ENCODE results near the gene WDR87. TPM values are rescaled to one million over a fixed set of nuclear protein-coding genes. Genes with fewer than 3 reads are reported as not detected.

WDR87 gene
- total RNA-seq, 1 experiment from 2014 or later: not detected

DNA sequence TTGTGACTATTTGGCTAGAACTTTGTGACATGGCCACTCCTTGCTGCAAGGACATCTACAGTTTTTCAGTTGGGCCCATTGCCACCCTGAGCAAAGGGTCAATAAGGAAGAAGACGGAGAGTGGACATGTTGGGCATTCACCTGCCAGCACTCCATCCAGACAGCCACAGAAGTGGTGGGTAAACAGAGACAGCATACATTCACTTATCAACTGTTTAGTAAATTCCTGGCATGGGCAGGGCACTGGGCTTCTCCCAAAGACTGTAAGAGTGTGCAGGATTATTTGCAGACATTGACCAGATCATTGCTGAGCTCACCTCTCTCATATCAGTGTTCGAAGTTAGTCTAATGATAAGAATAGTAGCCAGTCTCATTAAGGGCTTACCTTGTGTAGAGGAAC, 29.8 kb upstream of the WDR87 start:
- H3K9me3 ChIP-seq (ENCODE audit: insufficient read depth, low read depth): no peaks in the 10 kb centered on the region
- H3F3A ChIP-seq (ENCODE audit: insufficient read depth, low read depth): peaks cover 51% of the 10 kb centered on the region
- no peaks in the 10 kb centered on the region; the same call in 1 of the 2 replicates for H4K20me1 ChIP-seq (ENCODE audit: insufficient read depth)
- peaks cover 62% of the 10 kb centered on the region for H3K79me2 ChIP-seq (ENCODE audit: low read depth)
- H3K36me3 ChIP-seq (ENCODE audit: low read depth): no peaks in the 10 kb centered on the region
- DNase-seq: no peak
- no peaks in the 10 kb centered on the region for H3K27me3 ChIP-seq (ENCODE audit: insufficient read depth, low read depth)
- H3K4me1 ChIP-seq (replicated peaks; ENCODE audit: insufficient read depth): peaks cover 64% of the 10 kb centered on the region
- POLR2A ChIA-PET (ENCODE audit: unreplicated experiment): no interaction called here
- H3K4me2 ChIP-seq: no peak overlapping the region
- CTCF ChIA-PET: no interaction called here
- no peak overlapping the region for H3K4me3 ChIP-seq
- TF ChIP-seq EZH2 (IDR thresholded peaks at IDR 0.05; ENCODE audit: low read depth): no peak
- TF ChIP-seq, protein P1, sequence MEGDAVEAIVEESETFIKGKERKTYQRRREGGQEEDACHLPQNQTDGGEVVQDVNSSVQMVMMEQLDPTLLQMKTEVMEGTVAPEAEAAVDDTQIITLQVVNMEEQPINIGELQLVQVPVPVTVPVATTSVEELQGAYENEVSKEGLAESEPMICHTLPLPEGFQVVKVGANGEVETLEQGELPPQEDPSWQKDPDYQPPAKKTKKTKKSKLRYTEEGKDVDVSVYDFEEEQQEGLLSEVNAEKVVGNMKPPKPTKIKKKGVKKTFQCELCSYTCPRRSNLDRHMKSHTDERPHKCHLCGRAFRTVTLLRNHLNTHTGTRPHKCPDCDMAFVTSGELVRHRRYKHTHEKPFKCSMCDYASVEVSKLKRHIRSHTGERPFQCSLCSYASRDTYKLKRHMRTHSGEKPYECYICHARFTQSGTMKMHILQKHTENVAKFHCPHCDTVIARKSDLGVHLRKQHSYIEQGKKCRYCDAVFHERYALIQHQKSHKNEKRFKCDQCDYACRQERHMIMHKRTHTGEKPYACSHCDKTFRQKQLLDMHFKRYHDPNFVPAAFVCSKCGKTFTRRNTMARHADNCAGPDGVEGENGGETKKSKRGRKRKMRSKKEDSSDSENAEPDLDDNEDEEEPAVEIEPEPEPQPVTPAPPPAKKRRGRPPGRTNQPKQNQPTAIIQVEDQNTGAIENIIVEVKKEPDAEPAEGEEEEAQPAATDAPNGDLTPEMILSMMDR (conservative IDR thresholded peaks at IDR 0.05): no peak
- H3K9me2 ChIP-seq (ENCODE audit: insufficient read depth): no peaks in the 10 kb centered on the region
- intact Hi-C loops (cut with micrococcal nuclease; ENCODE audit: unreplicated experiment): no loop called here
- no peak overlapping the region for H2AFZ ChIP-seq
- H3K27ac ChIP-seq: no peak overlapping the region
- no TSS peak for BruUV-seq (replicated peaks)

DNA sequence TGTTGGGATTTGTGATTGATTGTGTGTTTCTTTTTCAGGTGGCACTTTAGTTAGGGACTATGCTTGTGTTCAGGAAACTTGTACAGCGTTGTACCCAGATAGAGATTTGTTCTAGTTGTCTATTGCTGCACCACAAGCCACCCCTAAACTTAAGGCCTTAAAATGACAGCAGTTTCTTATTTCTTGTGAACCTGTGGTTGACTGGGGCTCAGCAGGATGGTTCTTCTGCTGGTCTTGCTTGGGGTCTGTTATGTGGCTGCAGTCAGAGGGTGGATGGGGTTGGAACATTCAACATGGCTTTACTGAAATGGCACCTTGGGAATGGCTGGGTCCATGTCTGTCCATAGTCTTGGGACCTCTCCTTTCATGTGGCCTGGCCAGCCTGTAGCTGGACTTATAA, 28.9 kb upstream of the WDR87 start:
- ChIA-PET POLR2A (ENCODE audit: unreplicated experiment) (no interaction called here), CTCF (no interaction called here)
- H3K36me3 ChIP-seq (ENCODE audit: low read depth): no peaks in the 10 kb centered on the region
- peaks cover 64% of the 10 kb centered on the region for H3K4me1 ChIP-seq (replicated peaks; ENCODE audit: insufficient read depth)
- peaks cover 70% of the 10 kb centered on the region for H3K79me2 ChIP-seq (ENCODE audit: low read depth)
- H3K27ac ChIP-seq: no peak overlapping the region
- H3K4me3 ChIP-seq: no peak overlapping the region
- no peaks in the 10 kb centered on the region for H3K9me2 ChIP-seq (ENCODE audit: insufficient read depth)
- H4K20me1 ChIP-seq (ENCODE audit: insufficient read depth): no peaks in the 10 kb centered on the region; the same call in 1 of the 2 replicates
- no peak for DNase-seq
- no peak overlapping the region for H3K4me2 ChIP-seq
- no peaks in the 10 kb centered on the region for H3K27me3 ChIP-seq (ENCODE audit: insufficient read depth, low read depth)
- intact Hi-C loops (cut with micrococcal nuclease; ENCODE audit: unreplicated experiment): no loop called here
- peaks cover 51% of the 10 kb centered on the region for H3F3A ChIP-seq (ENCODE audit: insufficient read depth, low read depth)
- TF ChIP-seq, protein P1 (conservative IDR thresholded peaks at IDR 0.05): no peak
- TF ChIP-seq EZH2 (IDR thresholded peaks at IDR 0.05; ENCODE audit: low read depth): no peak
- H3K9me3 ChIP-seq (ENCODE audit: insufficient read depth, low read depth): no peaks in the 10 kb centered on the region
- H2AFZ ChIP-seq: no peak overlapping the region
- no TSS peak for BruUV-seq (replicated peaks)

DNA sequence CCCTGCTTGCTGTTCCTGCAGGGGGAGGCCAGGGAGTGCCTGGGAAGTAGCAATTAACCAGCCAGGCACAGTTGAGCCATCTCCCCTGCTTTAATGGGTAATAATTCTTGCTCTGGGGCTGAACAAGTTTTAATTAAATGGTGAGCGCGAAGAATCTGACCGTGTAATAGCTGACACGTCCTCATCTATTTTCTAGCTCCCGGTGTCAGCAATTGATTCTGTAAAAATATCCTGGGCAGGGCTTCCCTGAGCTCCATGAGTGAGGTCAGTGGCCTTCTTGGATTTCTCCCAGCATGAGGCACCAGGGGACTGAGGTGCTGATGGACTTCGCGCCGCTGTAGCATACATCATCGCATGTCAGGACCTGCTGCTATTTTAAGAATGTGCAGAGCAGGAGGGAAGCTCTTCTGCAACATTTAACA, 27.6 kb upstream of the WDR87 start:
- no peaks in the 10 kb centered on the region for H3K9me2 ChIP-seq (ENCODE audit: insufficient read depth)
- no peak overlapping the region; the same call in 1 of the 2 replicates for H3K4me3 ChIP-seq
- intact Hi-C loops (cut with micrococcal nuclease; ENCODE audit: unreplicated experiment): loop anchor here (1.0 kb wide), 1 partner anchor 56 kb away; no protein-coding TSS in a partner anchor
- H3K36me3 ChIP-seq (ENCODE audit: low read depth): no peaks in the 10 kb centered on the region
- ChIA-PET CTCF (no interaction called here), POLR2A (ENCODE audit: unreplicated experiment) (interaction anchor here (0.6 to 0.7 kb wide), 3 partner anchors 10 to 82 kb away, joined by 3 to 5 read pairs (median 4); partner anchors contain the start of gene SIPA1L3)
- no peak for TF ChIP-seq EZH2 (IDR thresholded peaks at IDR 0.05; ENCODE audit: low read depth)
- TF ChIP-seq, protein P1 (conservative IDR thresholded peaks at IDR 0.05): no peak
- BruUV-seq (replicated peaks): TSS peak; percentile 14
- H3K27me3 ChIP-seq (ENCODE audit: insufficient read depth, low read depth): no peaks in the 10 kb centered on the region
- no peak overlapping the region for H2AFZ ChIP-seq
- peak overlapping the region; percentile 74 for H3K27ac ChIP-seq
- H3K79me2 ChIP-seq (ENCODE audit: low read depth): peaks cover 64% of the 10 kb centered on the region
- no peaks in the 10 kb centered on the region for H3K9me3 ChIP-seq (ENCODE audit: insufficient read depth, low read depth)
- peaks cover 54% of the 10 kb centered on the region for H3K4me1 ChIP-seq (replicated peaks; ENCODE audit: insufficient read depth)
- H3F3A ChIP-seq (ENCODE audit: insufficient read depth, low read depth): peaks cover 46% of the 10 kb centered on the region
- peak overlapping the region; percentile 71 for H3K4me2 ChIP-seq
- no peaks in the 10 kb centered on the region; the same call in 1 of the 2 replicates for H4K20me1 ChIP-seq (ENCODE audit: insufficient read depth)
- DNase-seq: no peak

Data from PC-9 (cell line).